ENCODE measurements around the gene NRXN3.
A peak's percentile ranks its signal among the peaks of the same experiment; 100 is the strongest.
"Not testable (repeated sequence)": the region's sequence is repeated elsewhere in the genome, so short reads cannot be mapped to it uniquely, and the experiment has no call there.

Gene NRXN3

DNA sequence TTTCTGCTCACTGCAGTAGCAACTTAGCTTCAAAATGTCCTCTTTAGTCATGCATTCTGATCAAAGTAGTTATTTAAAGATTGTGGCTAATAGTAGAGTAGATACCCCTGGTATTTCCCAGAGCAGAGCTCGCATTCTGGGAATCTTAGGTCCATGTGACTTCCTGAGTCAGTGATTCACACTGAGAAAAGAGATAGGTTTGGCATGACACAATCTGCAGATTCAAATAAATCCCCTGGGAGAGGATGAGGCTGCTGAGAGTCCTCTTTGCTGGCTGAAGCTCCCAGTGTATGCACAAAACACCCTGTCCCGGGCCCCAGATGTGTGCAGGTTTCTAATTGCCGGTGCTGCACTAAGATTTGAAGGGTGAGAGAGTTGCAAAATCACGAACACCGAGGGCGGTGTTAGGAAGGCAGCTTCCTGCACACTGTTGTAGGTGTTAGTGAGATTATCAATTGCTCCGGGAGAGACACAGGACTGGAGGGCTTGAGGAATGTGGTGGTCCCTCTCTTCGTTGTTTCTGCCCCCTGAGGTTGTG is 233.2 kb downstream of the NRXN3 start:
- DNase-seq (ENCODE audit: low read depth, low spot score), result peak; percentile 73

DNA sequence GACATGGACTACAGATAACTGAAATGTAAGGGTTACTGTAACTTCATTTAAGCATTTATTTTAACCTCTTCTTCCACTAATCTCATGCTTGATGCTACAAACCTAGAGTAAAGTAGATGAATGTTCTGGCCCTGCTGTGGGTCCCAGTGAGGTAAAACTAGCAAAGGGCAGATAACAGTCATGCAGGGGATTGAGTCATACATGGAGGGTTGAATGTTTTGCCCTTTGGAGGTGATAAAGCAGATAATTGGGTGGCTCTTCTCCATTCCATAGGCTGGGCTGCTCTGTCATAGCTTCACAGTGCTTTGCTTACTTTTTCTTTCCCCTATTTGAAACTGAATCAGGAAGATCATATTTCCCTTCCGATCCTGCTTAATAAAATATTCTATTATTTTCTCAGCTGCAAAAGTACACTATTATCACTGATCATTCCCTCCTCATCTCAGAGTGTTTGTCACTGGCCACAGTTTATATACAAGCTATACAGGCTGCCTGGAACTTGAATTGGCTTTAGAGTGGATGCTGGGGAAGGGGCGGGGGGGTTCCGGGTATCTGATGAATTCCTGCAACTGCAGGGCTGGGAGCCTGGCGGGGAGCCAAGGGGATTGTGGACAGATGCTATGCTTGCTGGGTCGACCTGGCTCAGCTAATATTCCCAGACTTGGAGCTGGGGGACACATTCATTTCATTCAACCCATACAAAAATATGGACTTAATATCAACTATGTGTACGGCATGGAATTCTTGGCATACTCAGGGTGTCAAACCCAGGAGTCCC is 235.1 kb downstream of the NRXN3 start:
- peak; percentile 21 for DNase-seq (ENCODE audit: low read depth, low spot score)

DNA sequence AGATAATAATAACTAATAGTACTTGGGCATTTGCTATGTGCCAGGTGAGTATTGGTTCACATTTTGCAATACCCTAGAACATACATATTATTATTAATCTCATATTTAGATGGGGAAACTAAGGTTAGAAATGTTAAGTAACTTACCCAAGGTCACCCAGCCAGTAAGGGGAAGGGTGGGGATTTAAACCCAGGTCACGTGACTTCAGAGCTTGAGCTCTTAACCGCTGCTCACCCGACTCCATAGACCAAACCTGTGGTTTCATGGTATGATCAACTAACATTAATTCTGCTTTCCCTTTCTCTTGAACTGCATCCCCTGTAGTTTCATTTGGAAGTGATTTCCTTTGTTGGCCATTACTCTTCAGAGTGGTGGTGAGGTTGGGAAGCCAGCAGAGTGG is 242.3 kb downstream of the NRXN3 start:
- DNase-seq (ENCODE audit: low read depth, low spot score), result no peak

DNA sequence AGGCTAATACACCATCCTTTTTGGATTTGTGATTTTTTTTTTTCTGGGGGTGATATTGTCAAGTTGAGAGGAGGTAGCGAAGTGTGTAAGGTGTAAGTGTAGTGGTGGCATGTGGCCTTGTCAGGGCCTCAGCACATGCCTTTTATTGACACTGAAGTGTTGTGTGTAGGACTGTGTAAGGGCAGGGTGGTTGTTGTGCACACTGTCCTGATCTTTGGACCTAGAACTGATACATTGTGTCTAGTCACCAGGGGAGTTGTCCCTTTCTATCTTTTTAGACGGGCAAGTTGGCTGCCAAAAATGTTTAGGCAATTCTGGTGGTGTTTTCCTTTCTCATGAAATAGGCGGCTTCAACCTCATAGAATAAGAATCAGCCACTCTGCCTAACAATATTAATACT is 244.0 kb downstream of the NRXN3 start:
- no peak for DNase-seq (ENCODE audit: low read depth, low spot score)

DNA sequence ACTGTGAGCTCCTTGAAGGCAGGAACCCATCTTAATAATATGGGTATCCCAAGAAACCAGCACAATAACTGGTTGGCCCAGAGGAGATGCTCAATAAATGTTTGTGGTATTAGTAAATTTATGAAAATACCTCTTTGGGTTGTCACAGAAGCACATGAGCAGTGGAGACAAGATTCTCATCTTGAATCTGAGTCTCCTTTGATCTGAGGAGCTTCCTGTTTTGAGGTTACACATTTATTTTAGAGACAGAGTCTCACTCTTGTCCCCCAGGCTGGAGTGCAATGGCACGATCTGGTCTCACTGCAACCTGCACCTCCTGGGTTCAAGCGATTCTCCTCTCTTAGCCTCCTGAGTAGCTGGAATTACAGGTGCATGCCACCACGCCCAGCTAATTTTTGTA is 247.4 kb downstream of the NRXN3 start:
- no peak for DNase-seq (ENCODE audit: low read depth, low spot score)

DNA sequence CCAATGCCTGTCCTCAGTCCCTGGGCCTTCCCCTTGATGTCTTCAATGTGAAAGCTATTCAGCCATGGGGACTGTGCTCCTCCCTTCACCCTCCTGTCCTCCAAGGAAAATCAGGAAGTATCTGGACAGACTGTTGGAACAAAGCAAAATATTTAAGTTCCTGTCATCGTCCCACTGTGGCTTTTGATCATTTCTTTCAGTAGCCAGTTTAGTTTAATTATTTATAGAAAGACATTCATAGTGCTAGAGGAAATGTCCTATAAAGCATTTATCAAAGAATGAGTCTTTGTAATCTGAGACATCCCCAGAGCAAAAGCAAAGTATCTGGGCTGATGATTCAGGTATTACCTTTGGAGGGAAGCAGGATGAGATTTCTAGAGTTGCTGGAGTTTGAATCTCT is 254.1 kb downstream of the NRXN3 start:
- DNase-seq (ENCODE audit: low read depth, low spot score), result no peak

DNA sequence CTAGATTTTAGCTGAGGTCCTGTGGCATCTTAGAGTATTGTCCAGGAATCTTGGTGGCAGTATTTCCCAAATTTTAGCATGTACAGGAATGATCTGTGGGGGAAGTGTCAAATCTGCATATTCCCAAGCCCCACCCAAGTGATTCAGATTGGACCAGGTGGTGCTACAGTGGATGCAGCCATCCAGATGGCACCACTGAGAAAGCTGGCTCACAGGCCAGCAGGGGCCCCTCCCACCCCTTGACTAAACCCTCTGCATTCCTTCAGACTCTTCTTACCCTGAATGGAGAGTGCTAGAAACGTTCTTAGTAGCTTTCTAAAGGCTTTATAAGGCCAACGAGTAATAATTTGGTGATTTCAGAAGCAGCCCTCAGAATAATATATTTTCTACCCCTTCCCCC is 255.2 kb downstream of the NRXN3 start:
- DNase-seq (ENCODE audit: low read depth, low spot score), result no peak

DNA sequence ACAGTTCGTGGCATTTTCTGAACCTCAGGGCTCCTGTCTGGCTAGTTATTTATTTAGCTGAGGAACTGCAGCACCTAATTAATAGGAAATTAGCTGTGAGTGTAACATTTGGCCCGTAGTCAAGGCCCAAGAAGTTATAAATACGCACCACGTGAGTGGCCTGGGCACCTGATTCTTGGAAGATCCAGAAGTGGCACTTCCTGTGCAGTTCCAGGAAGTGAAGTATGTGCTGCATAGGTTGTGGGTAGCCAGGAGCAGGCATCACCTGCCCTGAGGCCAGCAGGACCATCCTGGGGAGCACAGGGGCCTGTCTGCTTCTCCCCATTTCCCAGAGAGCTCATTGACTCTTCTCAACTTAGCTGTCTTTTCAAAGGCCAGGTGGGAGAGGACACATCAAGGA is 255.6 kb downstream of the NRXN3 start:
- DNase-seq (ENCODE audit: low read depth, low spot score), result no peak

DNA sequence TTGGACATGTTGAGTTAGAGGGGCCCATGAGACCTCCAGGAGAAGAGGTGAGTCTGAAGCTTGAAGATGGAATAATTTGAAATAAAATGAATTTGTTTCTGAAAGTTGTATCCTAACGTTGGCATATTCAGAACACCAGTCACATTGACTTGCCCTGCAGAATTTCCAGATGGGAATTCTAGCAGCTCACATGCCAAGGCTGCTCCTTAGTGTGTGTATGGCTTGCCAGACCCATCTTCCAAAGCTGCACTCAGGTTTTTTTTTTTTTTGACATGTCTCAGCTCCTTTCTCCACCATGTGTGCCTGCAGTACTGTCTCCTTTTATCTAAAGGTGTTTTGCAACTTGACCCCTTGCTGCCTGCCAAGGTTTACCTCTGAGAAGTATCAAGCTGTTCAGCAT is 261.9 kb downstream of the NRXN3 start:
- DNase-seq (ENCODE audit: low read depth, low spot score), result no peak

DNA sequence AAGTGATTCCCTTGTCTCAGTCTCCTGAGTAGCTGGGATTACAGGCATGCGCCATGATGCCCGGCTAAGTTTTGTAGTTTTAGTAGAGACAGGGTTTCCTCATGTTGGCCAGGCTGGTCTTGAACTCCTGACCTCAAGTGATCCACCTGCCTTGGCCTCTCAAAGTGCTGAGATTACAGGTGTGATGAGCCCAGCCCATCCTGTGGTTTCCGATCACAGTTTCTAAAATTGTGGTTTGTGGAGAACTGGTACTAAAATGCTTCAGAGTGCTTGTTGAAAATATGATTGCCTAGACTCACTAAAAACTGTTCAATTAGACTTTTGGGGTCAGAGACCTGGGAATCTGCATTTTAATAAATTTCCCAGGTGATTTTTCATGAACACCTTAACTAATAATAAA is 267.3 kb downstream of the NRXN3 start:
- DNase-seq (ENCODE audit: low read depth, low spot score), result not testable (repeated sequence)

DNA sequence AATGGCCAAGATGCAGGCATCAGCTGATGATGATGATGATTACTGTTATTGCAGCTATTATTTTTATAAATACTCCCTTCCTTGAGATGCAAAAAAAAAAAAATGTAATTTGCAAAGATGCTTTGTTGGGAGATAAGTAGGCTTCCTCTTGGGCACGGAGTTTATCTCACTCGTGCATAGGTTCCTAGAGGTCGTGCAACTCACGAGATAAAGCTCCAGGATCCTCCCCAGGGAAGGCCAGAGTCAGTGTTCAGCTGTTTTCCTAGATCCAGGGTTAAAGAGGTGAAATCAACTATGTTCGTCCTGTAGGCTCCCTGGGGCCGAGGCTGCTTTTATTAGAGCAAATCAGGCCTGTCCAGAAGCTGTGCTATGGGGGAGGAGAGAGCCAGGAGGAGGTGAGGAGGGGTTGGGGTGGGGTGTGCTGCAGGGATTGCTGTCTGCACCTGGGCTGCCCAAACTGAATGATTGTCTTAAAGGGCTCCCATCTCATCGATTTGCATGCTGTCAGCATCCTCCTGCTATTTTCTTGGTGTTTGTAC is 270.3 kb downstream of the NRXN3 start:
- DNase-seq (ENCODE audit: low read depth, low spot score), result no peak

DNA sequence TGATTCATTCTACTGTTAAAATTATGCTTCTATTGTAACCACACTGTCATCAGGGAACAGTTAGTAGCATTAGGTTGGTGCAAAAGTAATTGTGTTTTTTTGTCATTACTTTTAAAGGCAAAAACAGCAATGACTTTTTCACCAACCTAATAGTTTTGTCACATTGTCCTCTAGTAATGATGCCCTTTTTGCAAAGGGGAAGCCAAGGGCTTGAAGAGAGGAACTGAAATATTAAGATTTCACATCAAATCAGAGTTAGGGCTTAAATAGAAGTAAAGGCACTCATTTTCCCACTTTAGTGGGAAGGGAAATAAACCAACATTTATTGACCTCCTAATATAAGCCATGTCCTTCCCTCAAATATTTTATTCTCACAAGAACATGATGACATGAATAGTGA is 273.7 kb downstream of the NRXN3 start:
- no peak for DNase-seq (ENCODE audit: low read depth, low spot score)

DNA sequence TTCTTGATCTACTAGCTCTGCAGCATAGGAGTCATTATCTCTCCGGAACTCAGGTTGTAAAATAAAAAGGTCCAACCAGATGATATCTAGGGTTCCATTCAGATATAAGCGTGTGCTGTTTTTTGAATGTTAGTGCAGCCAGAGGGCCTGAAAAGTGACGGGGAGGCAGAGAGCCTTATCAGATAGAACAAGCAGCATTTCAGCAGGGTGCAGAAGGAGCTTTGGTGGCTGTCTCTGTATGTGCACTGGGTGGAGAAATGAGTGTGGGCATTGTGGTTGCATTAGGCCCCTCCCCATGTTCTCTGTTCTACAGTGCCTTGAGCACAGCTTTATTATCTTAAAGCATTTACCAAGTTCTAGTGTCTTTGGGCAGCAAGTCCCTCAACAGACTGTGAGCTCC is 275.1 kb downstream of the NRXN3 start:
- no peak for DNase-seq (ENCODE audit: low read depth, low spot score)

DNA sequence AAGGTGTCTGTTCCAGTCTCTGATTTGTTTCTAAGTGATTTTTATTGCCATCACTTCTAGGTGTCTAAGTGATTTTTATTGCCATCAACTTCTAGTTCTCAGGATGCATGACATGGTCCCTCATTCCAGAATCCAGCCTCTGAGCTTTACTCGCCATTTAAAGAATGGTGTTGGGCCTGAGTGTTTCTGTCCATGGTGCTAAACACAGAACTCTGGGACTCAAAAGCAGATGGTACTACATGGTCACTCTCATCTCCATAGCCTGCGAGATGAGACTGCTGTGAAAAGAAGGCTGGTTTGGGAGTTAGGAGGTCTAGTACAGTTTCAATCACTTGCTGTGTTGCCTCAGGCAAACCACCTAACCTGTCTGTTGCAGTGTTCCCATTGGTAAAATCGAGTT is 276.6 kb downstream of the NRXN3 start:
- DNase-seq (ENCODE audit: low read depth, low spot score), result peak; percentile 57

DNA sequence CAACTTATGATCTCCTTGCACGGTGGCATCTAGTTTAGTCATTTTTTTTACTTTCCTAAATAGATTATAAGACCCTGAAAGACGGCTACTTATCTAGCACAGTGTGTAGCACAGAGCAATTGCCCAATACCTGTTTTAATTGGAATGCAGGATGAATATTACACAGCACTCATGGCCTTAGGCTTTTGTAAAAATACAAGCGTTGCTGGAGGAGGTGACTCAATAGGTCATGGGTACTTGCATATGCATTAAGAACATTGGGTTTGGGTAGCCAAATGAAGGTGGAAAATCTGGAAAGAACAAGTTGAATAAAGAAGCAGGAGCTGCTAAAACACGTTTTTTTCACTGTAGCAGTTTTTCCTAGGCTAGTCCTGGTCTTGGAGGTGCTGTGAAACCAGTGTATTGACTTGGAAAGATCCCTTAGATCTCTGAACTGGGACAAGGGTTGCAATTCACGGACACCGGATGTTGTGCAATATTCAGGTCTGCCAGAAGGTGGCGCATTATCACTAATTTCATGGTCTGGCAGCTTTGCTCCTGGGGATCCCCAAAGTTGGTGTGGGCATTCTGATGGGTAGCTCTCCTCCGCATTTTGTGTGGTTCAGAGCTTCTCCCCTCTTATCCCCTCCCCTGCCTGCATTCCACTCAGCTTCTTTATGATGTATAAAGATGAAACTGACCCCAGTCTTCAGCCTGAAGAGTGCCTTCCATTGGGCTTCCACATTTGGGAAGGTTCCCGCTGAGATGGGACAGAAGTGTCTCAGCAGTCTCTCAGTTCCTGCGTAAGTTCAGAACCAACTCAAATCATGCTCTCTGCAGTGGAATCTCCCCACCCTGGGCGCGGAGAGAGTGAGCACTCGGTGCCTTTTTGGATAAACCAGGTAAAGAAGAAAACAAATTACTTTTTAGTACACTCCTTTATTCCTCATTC is 278.3 kb downstream of the NRXN3 start:
- DNase-seq (ENCODE audit: low read depth, low spot score), result peak; percentile 46

DNA sequence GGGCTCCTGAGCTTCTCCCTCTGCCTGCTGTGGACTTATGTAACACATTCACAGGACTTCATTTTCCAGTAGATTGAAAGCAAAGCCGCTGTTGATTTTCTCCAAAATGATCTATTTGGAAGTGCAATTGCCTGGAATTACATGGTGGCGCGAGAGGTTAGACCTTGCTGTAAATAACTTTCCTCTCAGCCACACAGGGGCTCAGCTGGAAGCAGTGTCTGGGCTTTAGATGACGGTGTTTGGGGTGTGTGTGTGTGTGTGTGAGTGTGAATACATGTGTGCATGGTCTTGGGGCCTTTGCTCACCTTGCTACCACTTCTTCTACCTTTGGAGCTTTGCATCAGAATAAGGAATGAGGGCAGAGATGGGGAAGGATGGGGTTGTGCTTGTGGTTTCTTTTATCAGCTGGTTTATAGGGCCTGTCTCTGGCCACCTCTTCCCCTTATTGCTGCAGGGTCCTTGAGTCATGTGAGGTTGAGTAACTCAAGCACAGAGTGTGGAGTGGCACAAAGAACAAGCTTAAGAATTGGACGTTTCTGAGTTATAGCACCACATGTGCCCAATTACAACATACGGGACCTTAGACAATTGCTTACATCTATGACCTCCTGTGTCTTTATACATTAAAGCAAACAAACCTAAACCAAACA is 280.6 kb downstream of the NRXN3 start:
- no peak for DNase-seq (ENCODE audit: low read depth, low spot score)

DNA sequence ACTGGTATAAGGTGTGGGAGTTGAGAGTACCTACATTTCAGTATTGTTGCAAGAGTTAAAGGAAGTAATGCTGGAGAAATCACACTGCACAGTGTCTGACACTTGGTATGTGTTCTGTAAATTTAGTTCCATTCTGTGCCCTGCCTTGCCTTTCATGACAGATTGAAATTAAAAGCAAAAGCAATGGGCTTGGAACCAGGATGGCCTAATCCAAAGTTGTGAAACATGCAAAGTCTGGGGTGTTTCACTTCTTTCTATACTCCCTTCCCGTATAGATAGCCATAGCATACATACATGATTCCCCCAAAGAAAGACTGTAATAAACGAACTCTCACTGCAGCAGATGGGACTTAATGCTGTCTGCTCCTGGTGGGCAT is 281.1 kb downstream of the NRXN3 start:
- DNase-seq (ENCODE audit: low read depth, low spot score), result no peak

DNA sequence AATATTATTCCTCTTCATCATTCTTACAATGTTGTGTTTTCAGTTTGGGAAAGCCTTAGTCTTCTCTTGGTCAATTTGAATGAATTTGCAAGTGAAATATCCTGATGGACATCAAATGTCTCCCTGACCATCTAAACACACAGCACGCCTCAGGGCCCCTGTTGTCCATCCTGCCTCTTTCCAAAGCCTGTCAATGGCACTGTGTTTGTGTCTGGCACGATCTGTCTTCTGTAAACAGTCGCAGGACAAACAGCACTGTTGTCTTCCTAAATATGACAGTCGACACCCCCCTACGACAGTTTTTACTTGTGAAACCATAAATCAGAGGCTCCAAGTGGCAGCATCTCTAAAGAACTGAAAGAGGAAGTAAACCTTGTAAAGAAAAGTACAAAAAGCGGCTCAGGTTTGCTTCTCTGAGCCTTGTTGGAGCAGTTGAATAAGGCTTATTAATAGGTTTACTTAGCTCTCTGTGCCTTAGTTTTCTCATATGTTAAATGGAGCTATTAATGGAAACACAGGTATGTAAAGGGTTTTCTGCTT is 285.8 kb downstream of the NRXN3 start:
- DNase-seq (ENCODE audit: low read depth, low spot score), result no peak

DNA sequence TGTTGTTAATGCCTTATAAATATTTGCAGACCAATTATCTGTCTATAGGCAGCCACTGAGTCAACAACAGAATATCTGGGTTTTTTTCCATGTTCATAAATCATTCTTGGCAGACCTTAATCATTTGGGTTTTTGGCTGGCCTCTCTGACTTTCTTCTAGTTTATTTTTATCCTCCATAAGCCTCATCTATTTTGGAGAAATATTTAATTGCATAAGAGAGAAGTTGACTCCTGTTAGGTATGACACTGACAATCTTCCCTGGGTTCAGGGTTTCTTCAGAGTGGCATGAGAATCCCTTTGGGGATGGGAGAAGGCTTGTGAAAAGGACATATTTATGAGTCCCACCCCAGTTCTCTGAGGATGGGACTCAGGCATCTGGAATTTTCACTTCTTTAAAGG is 299.8 kb downstream of the NRXN3 start:
- DNase-seq (ENCODE audit: low read depth, low spot score), result no peak

DNA sequence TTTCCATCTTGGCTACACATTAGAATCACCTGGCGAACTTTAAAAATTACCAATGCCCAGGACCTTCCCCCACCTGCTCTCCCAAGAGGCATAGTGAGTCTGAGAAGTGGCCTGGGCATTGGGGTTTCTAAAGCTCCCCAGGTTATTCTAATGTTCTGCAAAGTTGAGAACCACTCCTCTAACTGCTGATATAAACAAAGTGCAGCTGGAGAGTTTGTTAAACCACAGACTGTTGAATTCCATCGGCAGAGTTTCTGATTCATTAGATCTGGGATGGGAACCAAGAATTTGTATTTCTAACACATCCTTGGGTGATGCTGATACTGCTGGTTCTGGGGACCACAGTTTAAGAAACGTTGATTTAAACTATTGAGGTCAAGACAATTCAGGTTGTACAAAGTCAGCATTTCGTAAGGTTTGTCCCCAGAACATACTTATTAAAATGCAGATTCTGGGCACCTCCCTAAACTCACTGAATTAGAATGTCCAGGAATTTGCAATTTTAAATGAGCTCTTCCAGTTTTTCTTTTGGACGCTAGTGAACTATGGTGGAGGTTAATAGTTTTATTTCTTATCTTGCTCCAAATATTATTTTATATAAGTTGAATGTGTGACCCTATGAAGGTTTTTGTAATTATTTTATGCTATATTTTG is 309.1 kb downstream of the NRXN3 start:
- peak; percentile 8 for DNase-seq (ENCODE audit: low read depth, low spot score)

DNA sequence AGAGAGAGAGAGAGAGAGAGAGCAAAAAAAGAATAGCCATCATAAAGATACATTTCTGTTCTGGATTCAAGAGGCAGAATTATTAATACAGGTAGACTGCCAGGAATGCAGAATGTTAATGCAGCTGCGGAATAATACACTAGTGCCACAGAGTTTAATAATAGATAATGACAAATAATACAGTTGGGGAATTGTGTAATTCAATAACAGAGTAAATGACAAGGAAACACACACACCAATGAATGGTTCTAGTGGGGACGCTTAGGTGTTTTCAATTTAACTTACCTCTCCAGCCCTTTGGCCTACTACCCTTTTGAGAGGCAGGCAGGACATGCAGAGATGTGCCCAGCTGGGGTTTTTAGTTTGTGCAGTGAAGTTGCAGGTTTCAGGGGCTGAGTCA is 313.9 kb downstream of the NRXN3 start:
- no peak for DNase-seq (ENCODE audit: low read depth, low spot score)

Data from astrocyte of the hippocampus (primary cell).